ENCODE data around the gene OLFM2. TPM values are rescaled to one million over a fixed set of nuclear protein-coding genes. Genes with fewer than 3 reads are reported as not detected.

Gene OLFM2
- total RNA-seq, 1 experiment from 2014 or later = 19.9 TPM

DNA sequence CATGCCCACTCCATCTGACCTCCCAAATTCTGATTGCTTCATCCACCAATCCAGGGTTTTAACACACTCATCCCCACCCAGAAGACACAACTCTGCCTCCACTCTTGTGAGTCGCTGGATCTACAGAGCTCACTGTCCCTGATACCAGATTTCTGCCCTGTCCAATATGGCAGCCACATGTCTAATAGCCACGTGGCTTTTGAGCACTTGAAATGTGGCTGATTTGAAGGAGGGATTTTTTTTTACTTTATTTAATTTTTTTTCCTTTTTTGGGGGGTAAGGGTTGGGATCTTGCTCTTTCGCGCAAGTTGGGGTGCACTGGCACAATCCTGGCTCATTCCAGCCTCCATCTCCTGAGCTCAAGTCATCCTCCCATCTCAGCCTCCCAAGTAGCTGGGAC lies 24.8 kb upstream of the OLFM2 start:
- no peaks in the 10 kb centered on the region for H3K36me3 ChIP-seq (ENCODE audit: control insufficient read depth in 1 of 2, insufficient read depth in 2 of 2, low read length in 2 of 2)
- H4K20me1 ChIP-seq (ENCODE audit: insufficient read depth) = no peaks in the 10 kb centered on the region
- ATAC-seq = no peak
- DNase-seq (ENCODE audit: low read depth, low spot score) = no peak
- BruUV-seq (replicated peaks) = no TSS peak
- H3K9me3 ChIP-seq (ENCODE audit: control insufficient read depth in 1 of 2, insufficient read depth in 1 of 2, low read depth in 1 of 2, low read length in 2 of 2) = no peaks in the 10 kb centered on the region
- RAD21 ChIA-PET (ENCODE audit: low non-redundant PET in 1 of 2, low total read pairs in 2 of 2, uncharacterized antibody in 2 of 2, unreplicated experiment in 2 of 2) = no interaction called here
- TF ChIP-seq, protein P1, sequence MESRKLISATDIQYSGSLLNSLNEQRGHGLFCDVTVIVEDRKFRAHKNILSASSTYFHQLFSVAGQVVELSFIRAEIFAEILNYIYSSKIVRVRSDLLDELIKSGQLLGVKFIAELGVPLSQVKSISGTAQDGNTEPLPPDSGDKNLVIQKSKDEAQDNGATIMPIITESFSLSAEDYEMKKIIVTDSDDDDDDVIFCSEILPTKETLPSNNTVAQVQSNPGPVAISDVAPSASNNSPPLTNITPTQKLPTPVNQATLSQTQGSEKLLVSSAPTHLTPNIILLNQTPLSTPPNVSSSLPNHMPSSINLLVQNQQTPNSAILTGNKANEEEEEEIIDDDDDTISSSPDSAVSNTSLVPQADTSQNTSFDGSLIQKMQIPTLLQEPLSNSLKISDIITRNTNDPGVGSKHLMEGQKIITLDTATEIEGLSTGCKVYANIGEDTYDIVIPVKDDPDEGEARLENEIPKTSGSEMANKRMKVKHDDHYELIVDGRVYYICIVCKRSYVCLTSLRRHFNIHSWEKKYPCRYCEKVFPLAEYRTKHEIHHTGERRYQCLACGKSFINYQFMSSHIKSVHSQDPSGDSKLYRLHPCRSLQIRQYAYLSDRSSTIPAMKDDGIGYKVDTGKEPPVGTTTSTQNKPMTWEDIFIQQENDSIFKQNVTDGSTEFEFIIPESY (IDR thresholded peaks at IDR 0.05; ENCODE audit: extremely low read depth, insufficient replicate concordance, low read length) = no peak
- TF ChIP-seq TCF7L2 (IDR thresholded peaks at IDR 0.05; ENCODE audit: borderline replicate concordance, extremely low read depth, insufficient read depth, insufficient read length) (no peak), POLR2A (IDR thresholded peaks at IDR 0.05; ENCODE audit: borderline replicate concordance, extremely low read depth, insufficient read depth, insufficient read length) (no peak), ELF1 (IDR thresholded peaks at IDR 0.05; ENCODE audit: borderline replicate concordance, low read depth) (no peak), CBX3 (IDR thresholded peaks at IDR 0.05; ENCODE audit: low read depth) (no peak), YY1 (IDR thresholded peaks at IDR 0.05; ENCODE audit: extremely low read depth, insufficient replicate concordance, low read depth, low read length) (no peak), POLR2AphosphoS5 (IDR thresholded peaks at IDR 0.05; ENCODE audit: low read depth, low read length) (no peak), EGR1 (IDR thresholded peaks at IDR 0.05; ENCODE audit: low read depth) (no peak)
- TF ChIP-seq, protein P2, sequence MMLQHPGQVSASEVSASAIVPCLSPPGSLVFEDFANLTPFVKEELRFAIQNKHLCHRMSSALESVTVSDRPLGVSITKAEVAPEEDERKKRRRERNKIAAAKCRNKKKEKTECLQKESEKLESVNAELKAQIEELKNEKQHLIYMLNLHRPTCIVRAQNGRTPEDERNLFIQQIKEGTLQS (IDR thresholded peaks at IDR 0.05) = no peak
- no peaks in the 10 kb centered on the region for H3K79me2 ChIP-seq (ENCODE audit: insufficient read depth, low read length)
- no peak overlapping the region for H2AFZ ChIP-seq (ENCODE audit: low read depth, low read length, poor library complexity, severe bottlenecking)
- POLR2A ChIA-PET = no interaction called here
- no peak overlapping the region for H3K4me3 ChIP-seq (replicated peaks in 1 of 2; ENCODE audit: low read depth in 1 of 2, low read length in 2 of 2)
- no peak overlapping the region for H3K9ac ChIP-seq (ENCODE audit: low read length)
- H3K27ac ChIP-seq (ENCODE audit: low read depth, low read length) = no peak overlapping the region
- no peaks in the 10 kb centered on the region for H3K9me2 ChIP-seq (ENCODE audit: insufficient read depth)
- intact Hi-C loops (cut with micrococcal nuclease) = no loop called here
- CTCF ChIA-PET = interaction anchor here (0.8 kb wide), 1 partner anchor 39 kb away, joined by 3 read pairs; no protein-coding TSS in a partner anchor
- no peaks in the 10 kb centered on the region for H3K4me1 ChIP-seq (ENCODE audit: control insufficient read depth in 1 of 2, insufficient read depth in 2 of 2, low read length in 2 of 2)
- no peak overlapping the region for H3K4me2 ChIP-seq (ENCODE audit: low read length)
- no peaks in the 10 kb centered on the region for H3K27me3 ChIP-seq (ENCODE audit: insufficient read depth, low read length)
